Stomach (tissue), 9 donors: Measurements from ENCODE around the gene AIG1. TPM values are rescaled to one million over a fixed set of nuclear protein-coding genes. Genes with fewer than 3 reads are reported as not detected.

Experiments used
- DNase-seq, 2 donors: peaks; one replicate each; pipeline versions ENCODE4 v3.0.0 to v3.0.0-alpha.2; 2013 to 2019
- H3K27ac ChIP-seq, 5 donors: fragments of 200-600 bp in 4 of 5; sonication (generic) in 4 of 5; one replicate each; pipeline ENCODE4 v1.5.1; 2013 to 2019; ENCODE audit warnings: mild to moderate bottlenecking in 1 of 5, moderate library complexity in 1 of 5
- H3K27me3 ChIP-seq, 3 donors: fragments of 200-600 bp; sonication (generic); one replicate each; pipeline ENCODE4 v1.5.1; 2017 to 2019; ENCODE audit warnings: mixed run types in 1 of 3
- H3K36me3 ChIP-seq, 4 donors: fragments of 200-600 bp; sonication (generic); 1 replicate in 3 of 4; 2 replicates in 1 of 4; pipeline ENCODE4 v1.5.1; 2016 to 2019
- H3K4me1 ChIP-seq, 4 donors: fragments of 200-600 bp; sonication (generic); one replicate each; pipeline ENCODE4 v1.5.1; 2016 to 2019
- H3K4me3 ChIP-seq, 4 donors: fragments of 200-600 bp; sonication (generic) in 3 of 4; one replicate each; pipeline ENCODE4 v1.5.1; 2016 to 2019; ENCODE audit warnings: mild to moderate bottlenecking in 1 of 4
- H3K9me3 ChIP-seq, 4 donors: fragments of 200-600 bp; sonication (generic); one replicate each; pipeline ENCODE4 v1.5.1; 2016 to 2019
- EP300 ChIP-seq: sonication (generic); formaldehyde crosslinking; IDR thresholded peaks from one replicate; pipeline ENCODE4 v1.6.1; 2017; ENCODE audit warnings: antibody characterized with exemption
- POLR2A ChIP-seq, 4 donors: fragments of 450-650 bp; IDR thresholded peaks; one replicate each; pipeline ENCODE4 v1.6.1; 2016; ENCODE audit warnings: antibody characterized with exemption in 4 of 4, control low read depth in 2 of 4, mild to moderate bottlenecking in 1 of 4, moderate library complexity in 1 of 4
- POLR2AphosphoS5 ChIP-seq, 3 donors: sonication (generic); formaldehyde crosslinking; IDR thresholded peaks; one replicate each; pipeline ENCODE4 v1.6.1; 2016; ENCODE audit warnings: antibody characterized with exemption in 3 of 3
- WGBS, 5 donors: extraction: QIAGEN DNeasy Blood & Tissue Kit in 3 of 5; methylation state at CpG; one replicate each; pipeline versions ENCODE4 v1.1.5 to v1.1.7; 2013 to 2018; 5-methylcytosine and 5-hydroxymethylcytosine counted together
- intact Hi-C: fragments of 100-400 bp; cut with DNase I; formaldehyde crosslinking; loops from one replicate; pipeline ENCODE4 v1.15.1; 2023; ENCODE audit warnings: low total_unique reads
- polyA plus RNA-seq, 3 donors: library from polyadenylated mRNA; stranded (reverse); fragments of 200-250 nt; gene quantifications; one replicate each; pipeline ENCODE4 v1.2.3, GENCODE V29; 2013
- total RNA-seq, 5 donors: library from RNA; depleted of rRNA; stranded (reverse); fragments of >200 nt; gene quantifications; one replicate each; pipeline versions ENCODE4 v1.1.0 to v1.2.3, GENCODE V29; 2014 to 2016
- TF ChIP-seq, protein P1 (sequence below), 7 experiments: fragments of 450-650 bp in 4 of 7; fragments of 200-600 bp in 3 of 7; sonication (generic) in 3 of 7; IDR thresholded peaks; one replicate each; pipeline ENCODE4 v1.5.1; 2016 to 2019; ENCODE audit warnings: antibody characterized with exemption in 7 of 7, control low read depth in 2 of 7, mild to moderate bottlenecking in 1 of 7
- donor health status: healthy with polysubstance abuse.
- donor health status: Bipolar disorder and iron deficiency.
- donor health status: healthy.

The AIG1 gene
- total and polyA plus RNA-seq, 8 donors = 10.8 to 220 (median 29.7) TPM; not detected in 1

- Histone ChIP-seq H3K27ac (no peak overlapping the region), H3K4me3 (no peak overlapping the region), H3K9me3 (no peaks in the 10 kb centered on the region), H3K36me3 (no peaks in the 10 kb centered on the region), H3K27me3 (no peaks in the 10 kb centered on the region), H3K4me1 (no peaks in the 10 kb centered on the region)
- TF ChIP-seq EP300 = no peak
- no peak for TF ChIP-seq POLR2AphosphoS5 (IDR thresholded peaks at IDR 0.05)
- TF ChIP-seq, protein P1, sequence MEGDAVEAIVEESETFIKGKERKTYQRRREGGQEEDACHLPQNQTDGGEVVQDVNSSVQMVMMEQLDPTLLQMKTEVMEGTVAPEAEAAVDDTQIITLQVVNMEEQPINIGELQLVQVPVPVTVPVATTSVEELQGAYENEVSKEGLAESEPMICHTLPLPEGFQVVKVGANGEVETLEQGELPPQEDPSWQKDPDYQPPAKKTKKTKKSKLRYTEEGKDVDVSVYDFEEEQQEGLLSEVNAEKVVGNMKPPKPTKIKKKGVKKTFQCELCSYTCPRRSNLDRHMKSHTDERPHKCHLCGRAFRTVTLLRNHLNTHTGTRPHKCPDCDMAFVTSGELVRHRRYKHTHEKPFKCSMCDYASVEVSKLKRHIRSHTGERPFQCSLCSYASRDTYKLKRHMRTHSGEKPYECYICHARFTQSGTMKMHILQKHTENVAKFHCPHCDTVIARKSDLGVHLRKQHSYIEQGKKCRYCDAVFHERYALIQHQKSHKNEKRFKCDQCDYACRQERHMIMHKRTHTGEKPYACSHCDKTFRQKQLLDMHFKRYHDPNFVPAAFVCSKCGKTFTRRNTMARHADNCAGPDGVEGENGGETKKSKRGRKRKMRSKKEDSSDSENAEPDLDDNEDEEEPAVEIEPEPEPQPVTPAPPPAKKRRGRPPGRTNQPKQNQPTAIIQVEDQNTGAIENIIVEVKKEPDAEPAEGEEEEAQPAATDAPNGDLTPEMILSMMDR (IDR thresholded peaks at IDR 0.05) = no peak
- no peak for TF ChIP-seq POLR2A (IDR thresholded peaks at IDR 0.05)
- 88 to 96% (median 93%) methylated on average over 2 of the region's 2 CpGs for WGBS, 5 donors
- intact Hi-C loops = no loop called here
- no peak for DNase-seq
These were observed 27.2 kb downstream of the AIG1 start for GRCh38 chr6:143087856-143088255.

- intact Hi-C loops = no loop called here
- no peaks in the 10 kb centered on the region for H3K36me3 ChIP-seq
These were observed 29.8 kb downstream of the AIG1 start for GRCh38 chr6:143090314-143091044.

DNA sequence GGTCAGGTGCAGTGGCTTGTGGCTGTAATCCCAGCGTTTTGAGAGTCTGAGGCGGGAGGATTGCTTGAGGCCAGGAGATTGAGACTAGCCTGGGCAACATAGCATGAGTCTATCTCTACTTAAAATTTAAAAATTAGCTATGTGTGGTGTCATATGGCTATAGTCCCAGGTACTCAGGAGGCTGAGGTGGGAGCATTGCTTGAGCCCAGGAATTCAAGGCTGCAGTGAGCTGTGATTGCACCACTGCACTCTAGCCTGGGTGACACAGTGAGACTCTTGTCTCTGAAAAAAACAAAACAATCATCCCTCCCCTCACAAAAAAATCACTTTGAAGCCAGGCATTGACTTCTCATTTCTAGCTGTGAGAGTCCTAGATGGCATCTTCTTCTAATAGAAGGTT lies 32.1 kb downstream of the AIG1 start:
- Histone ChIP-seq H3K27ac (no peak overlapping the region), H3K36me3 (no peaks in the 10 kb centered on the region), H3K9me3 (no peaks in the 10 kb centered on the region), H3K27me3 (no peaks in the 10 kb centered on the region), H3K4me3 (no peak overlapping the region), H3K4me1 (peaks cover 0 to 9% (median 3%) of the 10 kb centered on the region in 4 donors)
- intact Hi-C loops = no loop called here
- WGBS, 5 donors = 94 to 97% (median 95%) methylated on average over 2 of the region's 2 CpGs
- no peak for DNase-seq
- TF ChIP-seq, protein P1 (IDR thresholded peaks at IDR 0.05) = no peak
- TF ChIP-seq POLR2AphosphoS5 (IDR thresholded peaks at IDR 0.05) (no peak), POLR2A (IDR thresholded peaks at IDR 0.05) (no peak), EP300 (no peak)

More at GRCh38 chr6:143090314-143091044, 29.8 kb downstream of the AIG1 start:
- Histone ChIP-seq H3K4me1 (no peaks in the 10 kb centered on the region), H3K27ac (no peak overlapping the region), H3K4me3 (no peak overlapping the region), H3K9me3 (no peaks in the 10 kb centered on the region), H3K27me3 (no peaks in the 10 kb centered on the region)
- WGBS, 5 donors = 75 to 86% (median 77%) methylated on average over 3 of the region's 3 CpGs
- no peak for TF ChIP-seq EP300
- TF ChIP-seq, protein P1 (IDR thresholded peaks at IDR 0.05) = no peak
- no peak for TF ChIP-seq POLR2A (IDR thresholded peaks at IDR 0.05)
- TF ChIP-seq POLR2AphosphoS5 (IDR thresholded peaks at IDR 0.05) = no peak
- DNase-seq = no peak

DNA sequence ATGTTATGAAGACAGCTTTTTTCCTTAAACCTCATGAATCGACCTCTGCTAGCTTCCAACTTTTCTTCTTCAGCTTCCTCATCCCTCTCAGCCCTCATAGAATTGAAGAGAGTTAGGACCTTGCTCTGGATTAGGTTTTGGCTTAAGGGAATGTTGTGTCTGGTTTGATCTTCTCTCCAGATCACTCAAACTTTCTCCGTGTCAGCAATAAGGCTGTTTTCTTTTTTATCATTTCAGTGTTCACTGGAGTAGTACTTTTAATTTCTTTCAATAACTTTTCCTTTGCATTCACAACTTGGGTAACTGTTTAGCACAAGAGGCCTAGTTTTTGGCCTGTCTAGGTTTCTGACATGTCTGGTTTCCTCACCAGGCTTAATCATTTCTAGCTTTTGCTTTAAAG lies 32.6 kb downstream of the AIG1 start:
- intact Hi-C loops = no loop called here
- Histone ChIP-seq H3K4me3 (no peak overlapping the region), H3K9me3 (no peaks in the 10 kb centered on the region), H3K27me3 (no peaks in the 10 kb centered on the region), H3K36me3 (no peaks in the 10 kb centered on the region), H3K4me1 (peaks cover 0 to 14% (median 5%) of the 10 kb centered on the region in 4 donors), H3K27ac (no peak overlapping the region)
- DNase-seq = no peak
- WGBS, 5 donors = 80 to 85% (median 84%) methylated on average over 2 of the region's 2 CpGs
- TF ChIP-seq POLR2AphosphoS5 (IDR thresholded peaks at IDR 0.05) (no peak), EP300 (no peak)

DNA sequence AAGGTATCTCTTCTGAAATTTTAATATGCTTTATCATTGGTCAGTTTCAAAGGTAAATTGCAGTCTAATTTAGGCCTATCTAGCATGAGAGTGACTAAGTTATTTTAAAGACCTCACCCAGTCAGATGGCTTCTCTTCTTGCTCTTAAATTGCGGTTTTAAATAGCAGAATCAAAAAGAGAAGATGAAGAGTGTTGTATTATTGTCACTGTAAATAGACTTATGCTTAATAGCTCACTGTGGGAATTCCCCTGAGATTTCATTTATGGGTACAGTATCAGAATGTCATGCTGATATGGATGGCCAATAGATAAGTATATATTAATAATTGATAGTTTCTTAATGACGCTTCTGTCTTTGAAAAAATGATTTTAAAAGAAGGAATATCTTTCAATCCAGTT lies 35.7 kb downstream of the AIG1 start:
- Histone ChIP-seq H3K27me3 (no peaks in the 10 kb centered on the region), H3K4me1 (peaks cover 0 to 14% (median 5%) of the 10 kb centered on the region in 4 donors), H3K27ac (no peak overlapping the region), H3K4me3 (no peak overlapping the region), H3K36me3 (no peaks in the 10 kb centered on the region), H3K9me3 (no peaks in the 10 kb centered on the region)
- intact Hi-C loops = no loop called here
- WGBS, 5 donors = 56 to 74% (median 72%) methylated on average over 2 of the region's 2 CpGs
- no peak for DNase-seq
- no peak for TF ChIP-seq EP300
- TF ChIP-seq, protein P1 (IDR thresholded peaks at IDR 0.05) = no peak
- TF ChIP-seq POLR2A (IDR thresholded peaks at IDR 0.05) = no peak
- no peak for TF ChIP-seq POLR2AphosphoS5 (IDR thresholded peaks at IDR 0.05)
